GM10266 (cell line): ENCODE results near the gene GPR62.
A peak's percentile ranks its signal among the peaks of the same experiment; 100 is the strongest.

Experiments used
- DNase-seq: peaks from one replicate; pipeline ENCODE4 v3.0.0; 2012; ENCODE audit errors: extremely low spot score
- TF ChIP-seq, protein P1 (sequence below): IDR thresholded peaks from 2 replicates; pipeline ENCODE4 v1.5.1; 2012; ENCODE audit warnings: mild to moderate bottlenecking, low read depth; ENCODE audit not compliant: control insufficient read depth, insufficient read depth; ENCODE audit errors: missing control alignments

Gene GPR62

DNA sequence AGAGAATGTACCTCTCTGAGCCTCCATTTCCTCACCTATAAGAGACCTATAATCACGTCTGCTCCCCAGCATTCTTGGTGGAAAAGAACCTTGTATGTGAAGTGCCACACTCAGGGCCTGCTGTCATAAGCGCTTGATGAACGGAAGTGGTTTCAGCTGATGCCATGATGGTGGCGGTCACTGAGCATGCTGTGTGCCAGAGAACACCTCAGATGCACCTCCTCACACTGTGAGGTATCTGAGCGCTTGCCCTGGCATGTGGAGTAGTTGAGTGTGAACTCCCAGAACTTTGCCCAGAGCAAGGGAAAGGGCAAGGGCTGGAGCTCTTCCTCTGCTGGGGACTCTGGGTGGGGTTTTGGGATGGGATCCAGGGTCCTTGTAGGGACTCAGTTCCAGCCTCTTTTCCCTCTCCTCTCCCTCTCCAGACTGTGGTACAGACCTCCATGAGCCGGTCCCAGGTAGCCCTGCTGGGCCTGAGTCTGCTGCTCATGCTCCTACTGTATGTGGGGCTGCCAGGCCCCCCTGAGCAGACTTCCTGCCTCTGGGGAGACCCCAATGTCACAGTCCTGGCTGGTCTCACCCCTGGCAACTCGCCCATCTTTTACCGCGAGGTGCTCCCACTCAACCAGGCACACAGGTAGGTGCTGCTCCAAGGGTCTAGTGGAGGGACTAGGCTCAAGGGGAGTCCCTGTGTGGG, 22.4 kb downstream of the GPR62 start:
- TF ChIP-seq, protein P1, sequence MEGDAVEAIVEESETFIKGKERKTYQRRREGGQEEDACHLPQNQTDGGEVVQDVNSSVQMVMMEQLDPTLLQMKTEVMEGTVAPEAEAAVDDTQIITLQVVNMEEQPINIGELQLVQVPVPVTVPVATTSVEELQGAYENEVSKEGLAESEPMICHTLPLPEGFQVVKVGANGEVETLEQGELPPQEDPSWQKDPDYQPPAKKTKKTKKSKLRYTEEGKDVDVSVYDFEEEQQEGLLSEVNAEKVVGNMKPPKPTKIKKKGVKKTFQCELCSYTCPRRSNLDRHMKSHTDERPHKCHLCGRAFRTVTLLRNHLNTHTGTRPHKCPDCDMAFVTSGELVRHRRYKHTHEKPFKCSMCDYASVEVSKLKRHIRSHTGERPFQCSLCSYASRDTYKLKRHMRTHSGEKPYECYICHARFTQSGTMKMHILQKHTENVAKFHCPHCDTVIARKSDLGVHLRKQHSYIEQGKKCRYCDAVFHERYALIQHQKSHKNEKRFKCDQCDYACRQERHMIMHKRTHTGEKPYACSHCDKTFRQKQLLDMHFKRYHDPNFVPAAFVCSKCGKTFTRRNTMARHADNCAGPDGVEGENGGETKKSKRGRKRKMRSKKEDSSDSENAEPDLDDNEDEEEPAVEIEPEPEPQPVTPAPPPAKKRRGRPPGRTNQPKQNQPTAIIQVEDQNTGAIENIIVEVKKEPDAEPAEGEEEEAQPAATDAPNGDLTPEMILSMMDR = no peak
- no peak for DNase-seq

DNA sequence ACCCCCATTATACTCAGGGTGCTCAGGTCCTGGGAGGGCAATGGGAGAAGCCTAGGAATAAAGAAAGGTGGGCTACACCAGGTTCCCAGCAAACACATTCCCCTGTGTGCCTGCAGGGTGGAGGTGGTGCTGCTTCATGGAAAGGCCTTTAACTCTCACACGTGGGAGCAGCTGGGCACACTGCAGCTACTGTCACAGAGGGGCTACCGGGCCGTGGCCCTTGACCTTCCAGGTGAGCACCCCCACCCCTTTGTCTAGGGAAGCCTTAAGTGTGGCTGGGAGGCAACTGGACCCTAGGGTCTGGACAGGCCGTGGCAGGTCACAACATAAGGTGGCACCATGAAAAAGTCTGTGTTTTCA, 22.9 kb downstream of the GPR62 start:
- TF ChIP-seq, protein P1 = no peak
- no peak for DNase-seq

DNA sequence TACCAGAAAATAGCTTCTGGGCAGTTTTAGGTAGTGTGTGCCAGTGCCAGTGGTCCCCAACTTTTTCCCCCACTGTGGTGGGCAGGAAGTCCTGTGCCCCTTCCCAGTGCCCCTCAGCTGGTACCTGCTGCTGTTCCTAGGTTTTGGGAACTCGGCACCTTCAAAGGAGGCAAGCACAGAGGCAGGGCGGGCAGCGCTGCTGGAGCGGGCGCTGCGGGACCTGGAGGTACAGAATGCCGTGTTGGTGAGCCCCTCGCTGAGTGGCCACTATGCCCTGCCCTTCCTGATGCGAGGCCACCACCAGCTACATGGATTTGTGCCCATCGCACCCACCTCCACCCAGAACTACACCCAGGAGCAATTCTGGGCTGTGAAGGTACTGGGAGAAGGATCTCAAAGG, 25.1 kb downstream of the GPR62 start:
- DNase-seq = no peak
- TF ChIP-seq, protein P1 = no peak

DNA sequence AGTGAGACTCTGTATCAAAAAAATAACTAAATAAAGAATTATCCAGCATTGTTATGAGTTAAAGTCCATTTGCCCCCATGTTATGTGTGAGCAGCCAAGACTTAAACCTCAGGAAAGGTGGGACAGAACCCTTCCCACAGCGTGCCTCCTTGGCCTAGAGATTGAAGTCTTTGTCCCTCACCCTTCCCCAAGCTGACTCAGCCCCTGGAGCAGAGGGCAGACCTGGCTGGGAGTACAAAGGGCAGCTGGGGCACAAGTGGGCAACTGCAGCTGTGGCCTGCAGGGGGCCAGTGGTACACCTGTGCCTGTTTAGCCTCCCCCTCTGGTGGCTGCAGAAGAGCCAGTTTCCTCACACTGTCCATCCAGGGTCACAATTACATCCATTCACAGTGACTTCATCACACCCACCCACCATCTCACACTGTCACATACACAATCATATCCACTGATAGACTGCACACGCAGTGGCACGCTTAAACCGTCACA, 27.2 kb downstream of the GPR62 start:
- peak; percentile 79 for DNase-seq
- TF ChIP-seq, protein P1 = peak; percentile 60

DNA sequence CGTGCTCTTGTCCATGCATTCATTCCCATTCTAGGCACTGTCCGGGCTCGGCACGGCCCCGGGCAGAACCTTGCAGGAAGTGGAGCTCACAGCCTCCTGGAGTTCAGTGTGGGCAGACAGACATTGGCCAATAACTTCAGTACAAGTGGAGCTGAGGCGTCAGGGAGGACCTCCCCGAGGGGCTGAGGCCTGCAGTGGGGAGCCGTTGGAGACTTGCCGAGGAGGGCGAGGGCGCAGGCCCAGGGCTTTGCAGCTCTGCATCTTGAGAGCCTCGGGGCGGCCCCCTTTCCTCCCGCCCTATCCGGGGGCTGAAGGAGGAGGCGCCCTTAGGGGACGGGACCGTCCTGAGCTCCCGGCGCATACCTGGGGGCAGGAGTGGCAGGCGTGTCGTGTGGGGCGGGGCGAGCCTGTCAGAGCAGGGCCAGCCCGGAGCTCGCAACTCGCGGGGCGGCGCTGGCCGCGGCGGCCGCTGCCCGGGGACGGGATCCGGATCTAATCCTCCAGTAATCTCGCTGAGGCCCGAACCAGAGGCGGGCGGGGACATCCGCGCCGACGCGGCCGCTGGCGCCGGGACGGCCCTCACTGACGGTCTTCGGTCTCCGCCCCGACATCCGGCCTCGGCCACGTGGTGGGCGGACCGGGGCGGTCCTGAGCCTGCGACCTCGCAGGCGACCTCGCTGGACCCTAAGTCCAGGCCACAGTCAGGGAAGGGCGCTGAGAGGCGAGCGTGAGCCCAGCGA, 27.8 kb downstream of the GPR62 start, which contains the start of gene ACY1:
TSS of gene ACY1 (plus strand) at position 698 of the 740 bp plus-strand sequence. CDS start 530 bp downstream, outside the sequence.
- DNase-seq = peak; percentile 97
- TF ChIP-seq, protein P1 = no peak

DNA sequence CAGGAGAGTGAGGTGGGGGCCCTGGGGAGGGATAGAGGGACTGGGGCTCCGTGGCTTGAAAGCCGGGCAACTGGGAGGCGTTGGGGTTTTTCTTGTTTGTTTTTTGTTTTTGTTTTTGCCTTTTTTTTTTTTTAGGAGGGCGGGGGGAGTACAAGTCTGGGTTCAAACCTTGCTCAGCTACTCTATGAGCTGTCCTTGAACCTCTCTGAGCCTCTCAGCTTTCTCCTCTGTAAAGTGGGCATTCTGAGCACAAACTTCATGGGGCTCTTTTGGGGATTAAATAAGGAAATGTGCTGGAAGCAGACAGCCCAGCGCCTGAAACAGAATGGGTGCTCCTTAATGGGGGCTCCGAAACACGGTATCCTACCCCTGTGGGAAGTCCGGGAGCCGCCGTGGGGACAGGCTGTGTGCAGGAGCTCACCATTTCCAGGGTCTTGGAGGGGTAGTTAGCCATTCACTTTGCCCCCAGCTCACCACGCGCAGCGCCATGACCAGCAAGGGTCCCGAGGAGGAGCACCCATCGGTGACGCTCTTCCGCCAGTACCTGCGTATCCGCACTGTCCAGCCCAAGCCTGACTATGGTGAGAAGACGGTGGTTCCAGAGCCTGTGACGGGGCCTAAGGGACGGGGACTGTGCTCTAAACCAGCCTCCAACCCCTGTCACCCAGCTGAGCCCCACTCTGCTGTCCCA, 28.5 kb downstream of the GPR62 start:
- TF ChIP-seq, protein P1 = no peak
- no peak for DNase-seq

DNA sequence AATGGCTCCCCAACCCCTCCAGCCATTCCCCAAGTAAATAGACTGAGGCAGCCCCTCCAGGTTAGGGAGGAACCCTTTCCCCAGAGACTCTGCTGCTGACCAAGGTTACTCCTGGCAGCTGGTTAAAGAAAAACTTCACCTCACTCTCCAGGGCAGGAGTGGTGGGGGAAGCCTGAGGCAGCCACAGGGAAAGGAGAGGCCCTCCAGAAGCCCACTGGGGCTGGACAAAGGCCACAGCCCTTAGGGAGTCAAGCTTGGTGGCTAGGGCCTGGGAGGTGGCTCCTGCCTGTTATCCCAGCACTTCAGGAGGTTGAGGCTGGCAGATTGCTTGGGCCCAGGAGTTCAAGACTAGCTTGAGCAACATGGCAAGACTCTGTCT, 29.1 kb downstream of the GPR62 start:
- TF ChIP-seq, protein P1 = no peak
- DNase-seq = no peak
